AG04450 (cell line): ENCODE measurements around the gene B3GALT4. TPM values are rescaled to one million over a fixed set of nuclear protein-coding genes. Genes with fewer than 3 reads are reported as not detected.

Experiments used
- CTCF ChIA-PET: fragments of 300-600, 350-600 bp; formaldehyde crosslinking; extraction: SDS; loops from one replicate; lab custom pipeline; 2022; ENCODE audit warnings: antibody characterized with exemption, inconsistent platforms; lab: Charles Lee
- POLR2A ChIA-PET: fragments of 350-600 bp; formaldehyde crosslinking; extraction: SDS; loops from one replicate; lab custom pipeline; 2021; ENCODE audit warnings: antibody characterized with exemption, inconsistent platforms; lab: Yijun Ruan, JAX
- DNase-seq: peaks from one replicate; pipeline ENCODE4 v3.0.0-alpha.2; 2011; ENCODE audit warnings: low read depth, low spot score
- H3K27ac ChIP-seq: one replicate; pipeline ENCODE4 v1.5.1; 2012; ENCODE audit warnings: low read depth, low read length, control low read depth
- H3K27me3 ChIP-seq: one replicate; pipeline ENCODE4 v1.6.0; 2012; ENCODE audit warnings: low read length; ENCODE audit not compliant: control insufficient read depth, insufficient read depth
- H3K4me3 ChIP-seq: 2 replicates; pipeline ENCODE4 v1.5.1; 2011; ENCODE audit warnings: mild to moderate bottlenecking, low read depth, low read length, control low read depth
- H3K9me3 ChIP-seq: 2 replicates; pipeline ENCODE4 v1.5.1; 2012; ENCODE audit warnings: low read length; ENCODE audit not compliant: control insufficient read depth, insufficient read depth
- CTCF ChIP-seq: IDR thresholded peaks from 2 replicates; pipeline ENCODE4 v1.5.1; 2011; ENCODE audit warnings: low read depth, low read length, control low read depth, inconsistent platforms
- polyA plus RNA-seq: library from polyadenylated mRNA; depleted of rRNA; stranded (reverse); fragments of >200 nt; gene quantifications from 2 replicates; pipeline ENCODE4 v1.2.3, GENCODE V29; 2011

Gene B3GALT4
- polyA plus RNA-seq, 1 experiment = 1.1 TPM

DNA sequence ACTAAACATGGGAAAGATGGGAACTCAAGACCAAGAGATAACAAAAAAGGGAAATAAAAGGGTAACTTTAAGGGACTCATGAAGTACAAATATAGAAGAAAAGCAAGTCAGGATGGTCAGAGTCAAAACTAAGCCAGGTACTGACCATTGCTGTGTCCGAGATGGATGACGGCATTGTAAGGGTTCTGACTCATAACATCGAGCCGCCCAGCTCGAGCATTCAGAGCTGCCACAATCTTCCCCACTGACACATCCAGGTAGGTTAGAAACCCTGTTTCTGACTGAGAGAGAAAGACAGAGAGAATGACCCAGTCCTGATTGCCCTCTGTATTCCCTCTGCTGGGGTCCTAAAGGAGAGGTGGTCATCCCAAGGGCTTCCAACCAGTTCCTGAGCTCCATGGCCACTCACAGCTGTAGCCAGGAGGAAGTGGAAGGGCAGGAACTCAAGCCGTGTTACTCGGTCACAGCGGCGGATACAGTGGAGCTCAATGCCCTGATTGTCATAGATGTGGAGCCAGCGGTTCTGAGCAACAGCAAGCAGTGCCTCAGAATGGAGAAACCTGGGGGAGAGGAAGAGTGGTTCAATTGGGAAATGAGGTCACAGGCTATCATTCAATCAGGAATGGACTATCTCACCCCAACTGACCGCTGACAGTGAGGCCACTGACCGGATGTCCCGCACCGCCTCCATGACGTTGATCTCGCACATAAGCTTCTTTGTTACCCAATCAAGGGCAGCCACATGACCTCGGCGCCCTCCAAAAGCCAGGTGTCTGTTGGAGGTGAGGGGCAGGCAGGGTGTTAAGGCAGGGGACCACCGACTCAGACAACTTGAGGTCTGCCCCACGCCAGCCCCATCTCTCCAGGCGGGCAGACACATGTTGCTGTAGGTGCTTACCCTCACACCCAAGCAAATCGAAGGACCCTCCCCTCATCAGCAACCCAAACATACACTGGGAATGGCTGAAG, 10.3 kb downstream of the B3GALT4 start:
- POLR2A ChIA-PET = interaction anchor here (0.8 kb wide), 1 partner anchor 12 kb away, joined by 3 read pairs; the partner anchor contains the start of gene RGL2
- DNase-seq = no peak
- no peaks in the 10 kb centered on the region for H3K9me3 ChIP-seq
- H3K4me3 ChIP-seq = no peak overlapping the region
- CTCF ChIA-PET = no interaction called here
- no peak overlapping the region for H3K27ac ChIP-seq
- TF ChIP-seq CTCF = no peak
- H3K27me3 ChIP-seq = no peaks in the 10 kb centered on the region

- Histone ChIP-seq H3K27me3 (no peaks in the 10 kb centered on the region), H3K27ac (peak overlapping the region; percentile 39), H3K9me3 (no peaks in the 10 kb centered on the region), H3K4me3 (peak overlapping the region; percentile 89)
- CTCF ChIA-PET = interaction anchor here (0.8 to 2.6 kb wide), 5 partner anchors 9 to 138 kb away, joined by 3 to 11 read pairs (median 4); partner anchors contain the start of genes B3GALT4 and RGL2
- POLR2A ChIA-PET = interaction anchor here (0.8 to 2.3 kb wide), 6 partner anchors 9 to 39 kb away, joined by 3 to 18 read pairs (median 12); partner anchors contain the start of genes B3GALT4, RGL2, RPS18 and VPS52
- DNase-seq = no peak
- no peak for TF ChIP-seq CTCF
Observed at GRCh38 chr6:33288141-33288920, 11.4 kb downstream of the B3GALT4 start.

GRCh38 chr6:33288921-33289783, 12.2 kb downstream of the B3GALT4 start, which contains the start of the genes PFDN6 and WDR46:
PFDN6 (plus strand) TSS chr6:33289601; CDS start chr6:33289857, 256 bp downstream.
WDR46 (minus strand) TSS chr6:33289239; CDS start chr6:33289170, 69 bp downstream.
- no peak for TF ChIP-seq CTCF
- CTCF ChIA-PET = interaction anchor here (0.8 to 2.6 kb wide), 5 partner anchors 9 to 137 kb away, joined by 3 to 11 read pairs (median 4); partner anchors contain the start of genes B3GALT4 and RGL2
- Histone ChIP-seq H3K9me3 (no peaks in the 10 kb centered on the region), H3K4me3 (peak within 1 kb of the TSS; percentile 89), H3K27me3 (no peaks in the 10 kb centered on the region), H3K27ac (peak within 1 kb of the TSS; percentile 39)
- POLR2A ChIA-PET = interaction anchor here (0.8 to 2.3 kb wide), 7 partner anchors 10 to 318 kb away, joined by 3 to 18 read pairs (median 11); partner anchors contain the start of genes B3GALT4, RGL2, RPS18 and VPS52
- peak; percentile 60 for DNase-seq

- POLR2A ChIA-PET = interaction anchor here (1.0 to 2.3 kb wide), 6 partner anchors 9 to 319 kb away, joined by 4 to 18 read pairs (median 12); partner anchors contain the start of genes B3GALT4, RGL2, RPS18 and VPS52
- DNase-seq = no peak
- H3K27me3 ChIP-seq = no peaks in the 10 kb centered on the region
- no peak overlapping the region for H3K27ac ChIP-seq
- peak overlapping the region; percentile 89 for H3K4me3 ChIP-seq
- TF ChIP-seq CTCF = no peak
- CTCF ChIA-PET = interaction anchor here (0.6 to 2.6 kb wide), 4 partner anchors 9 to 101 kb away, joined by 3 to 11 read pairs (median 6); partner anchors contain the start of gene RGL2
- H3K9me3 ChIP-seq = no peaks in the 10 kb centered on the region
Observed at GRCh38 chr6:33289784-33290315, 12.9 kb downstream of the B3GALT4 start.
